ENCODE data around the gene ABCD4.

GRCh38 chr14:74309125-74310022 is 6.6 kb upstream of the ABCD4 start:
- TF ChIP-seq, protein P1, sequence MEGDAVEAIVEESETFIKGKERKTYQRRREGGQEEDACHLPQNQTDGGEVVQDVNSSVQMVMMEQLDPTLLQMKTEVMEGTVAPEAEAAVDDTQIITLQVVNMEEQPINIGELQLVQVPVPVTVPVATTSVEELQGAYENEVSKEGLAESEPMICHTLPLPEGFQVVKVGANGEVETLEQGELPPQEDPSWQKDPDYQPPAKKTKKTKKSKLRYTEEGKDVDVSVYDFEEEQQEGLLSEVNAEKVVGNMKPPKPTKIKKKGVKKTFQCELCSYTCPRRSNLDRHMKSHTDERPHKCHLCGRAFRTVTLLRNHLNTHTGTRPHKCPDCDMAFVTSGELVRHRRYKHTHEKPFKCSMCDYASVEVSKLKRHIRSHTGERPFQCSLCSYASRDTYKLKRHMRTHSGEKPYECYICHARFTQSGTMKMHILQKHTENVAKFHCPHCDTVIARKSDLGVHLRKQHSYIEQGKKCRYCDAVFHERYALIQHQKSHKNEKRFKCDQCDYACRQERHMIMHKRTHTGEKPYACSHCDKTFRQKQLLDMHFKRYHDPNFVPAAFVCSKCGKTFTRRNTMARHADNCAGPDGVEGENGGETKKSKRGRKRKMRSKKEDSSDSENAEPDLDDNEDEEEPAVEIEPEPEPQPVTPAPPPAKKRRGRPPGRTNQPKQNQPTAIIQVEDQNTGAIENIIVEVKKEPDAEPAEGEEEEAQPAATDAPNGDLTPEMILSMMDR (IDR thresholded peaks at IDR 0.05 in 2 of 3, conservative IDR thresholded peaks at IDR 0.05 in 1 of 3; ENCODE audit: borderline replicate concordance in 1 of 3, insufficient read depth in 1 of 3, low read depth in 2 of 3, low read length in 2 of 3): no peak
- TF ChIP-seq, protein P2, sequence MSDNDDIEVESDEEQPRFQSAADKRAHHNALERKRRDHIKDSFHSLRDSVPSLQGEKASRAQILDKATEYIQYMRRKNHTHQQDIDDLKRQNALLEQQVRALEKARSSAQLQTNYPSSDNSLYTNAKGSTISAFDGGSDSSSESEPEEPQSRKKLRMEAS (IDR thresholded peaks at IDR 0.05): no peak
- TF ChIP-seq POLR2AphosphoS5 (IDR thresholded peaks at IDR 0.05; ENCODE audit: low read depth, low read length) (no peak), ZFX (IDR thresholded peaks at IDR 0.05) (no peak), SRF (IDR thresholded peaks at IDR 0.05; ENCODE audit: low read depth) (no peak), JUND (IDR thresholded peaks at IDR 0.05) (no peak), ZNF274 (IDR thresholded peaks at IDR 0.05; ENCODE audit: low read depth, low read length) (no peak)
- TF ChIP-seq, protein P3, sequence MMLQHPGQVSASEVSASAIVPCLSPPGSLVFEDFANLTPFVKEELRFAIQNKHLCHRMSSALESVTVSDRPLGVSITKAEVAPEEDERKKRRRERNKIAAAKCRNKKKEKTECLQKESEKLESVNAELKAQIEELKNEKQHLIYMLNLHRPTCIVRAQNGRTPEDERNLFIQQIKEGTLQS (IDR thresholded peaks at IDR 0.05): no peak
